B cell (primary cell): ENCODE results near the gene CALN1.

Source experiments
- CTCF ChIP-seq: fragments of 200-600 bp; IDR thresholded peaks from one replicate; pipeline ENCODE4 v1.8.0; 2022; ENCODE audit warnings: antibody characterized with exemption, mild to moderate bottlenecking
- EZH2 ChIP-seq: IDR thresholded peaks from 2 replicates; pipeline ENCODE4 v1.6.1; 2012; ENCODE audit warnings: borderline replicate concordance, low read depth, mild to moderate bottlenecking, moderate library complexity, low read length; ENCODE audit not compliant: insufficient read depth, poor library complexity, severe bottlenecking

GRCh38 chr7:72430531-72430930 is 18.4 kb upstream of the CALN1 start:
- TF ChIP-seq CTCF (no peak), EZH2 (no peak)
